IPS-18a (cell line): Measurements from ENCODE around the gene CD180.

ENCODE experiments used
- H3K27ac ChIP-seq: one replicate; pipeline ENCODE4 v1.5.1; 2013; ENCODE audit warnings: low read length
- H3K27me3 ChIP-seq: one replicate; pipeline ENCODE4 v1.6.1; 2013; ENCODE audit warnings: mild to moderate bottlenecking, low read length; ENCODE audit not compliant: control insufficient read depth, insufficient read depth
- H3K36me3 ChIP-seq: one replicate; pipeline ENCODE4 v1.6.1; 2013; ENCODE audit warnings: low read depth, low read length; ENCODE audit not compliant: control insufficient read depth
- H3K4me1 ChIP-seq: one replicate; pipeline ENCODE4 v1.6.1; 2013; ENCODE audit warnings: low read depth, low read length; ENCODE audit not compliant: control insufficient read depth
- H3K4me3 ChIP-seq: one replicate; pipeline ENCODE4 v1.5.1; 2013; ENCODE audit warnings: low read length
- H3K9ac ChIP-seq: one replicate; pipeline ENCODE4 v1.6.1; 2013; ENCODE audit warnings: mild to moderate bottlenecking, low read length, moderate library complexity
- H3K9me3 ChIP-seq: one replicate; pipeline ENCODE4 v1.6.1; 2013; ENCODE audit warnings: low read depth, low read length; ENCODE audit not compliant: control insufficient read depth

CD180 gene

GRCh38 chr5:67233075-67233474 lies 36.5 kb upstream of the CD180 start:
- Histone ChIP-seq H3K9ac (no peak overlapping the region), H3K27ac (no peak overlapping the region), H3K4me1 (peaks cover 11% of the 10 kb centered on the region), H3K27me3 (peaks cover 8% of the 10 kb centered on the region), H3K4me3 (peak overlapping the region; percentile 21), H3K9me3 (no peaks in the 10 kb centered on the region), H3K36me3 (no peaks in the 10 kb centered on the region)

- H3K27ac ChIP-seq = no peak overlapping the region
- no peak overlapping the region for H3K9ac ChIP-seq
- H3K4me3 ChIP-seq = no peak overlapping the region
- no peaks in the 10 kb centered on the region for H3K36me3 ChIP-seq
- no peaks in the 10 kb centered on the region for H3K4me1 ChIP-seq
- no peaks in the 10 kb centered on the region for H3K27me3 ChIP-seq
- no peaks in the 10 kb centered on the region for H3K9me3 ChIP-seq
Observed at GRCh38 chr5:67223211-67223610, 26.6 kb upstream of the CD180 start.

DNA sequence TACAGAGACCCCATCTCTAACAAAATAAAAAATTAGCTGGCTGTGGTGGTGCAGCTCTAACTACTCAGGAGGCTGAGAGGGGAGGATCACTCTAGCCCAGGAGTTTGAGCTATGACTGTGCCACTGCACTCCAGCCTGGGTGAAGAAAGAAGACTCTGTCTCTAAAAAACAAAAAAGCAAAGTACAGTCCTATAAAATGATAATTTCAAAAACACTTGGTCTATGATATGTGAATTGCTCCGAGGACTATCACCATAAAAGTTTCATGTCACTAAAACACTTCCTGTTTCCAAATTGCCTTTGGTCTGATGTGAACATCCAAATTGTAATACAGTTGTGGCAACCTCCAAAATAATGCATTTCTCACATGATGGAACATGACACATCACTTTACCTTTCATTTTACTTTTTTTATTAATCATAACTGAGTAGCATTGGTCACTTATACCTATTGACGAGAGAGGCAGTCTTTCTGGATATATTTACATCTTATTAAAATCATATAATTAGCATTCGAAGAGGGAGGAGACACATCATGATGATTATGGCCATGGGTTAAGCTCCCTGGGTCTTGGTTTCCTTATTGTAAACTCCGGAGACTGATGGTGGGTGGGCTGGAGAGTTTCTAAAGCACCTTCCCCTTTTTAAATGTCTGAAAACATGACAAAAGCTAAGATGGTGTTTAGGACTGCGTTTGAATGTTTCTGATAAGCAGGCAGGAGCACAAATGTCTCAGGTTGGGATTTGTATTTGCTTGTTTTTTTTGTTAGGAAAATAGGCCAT lies 25.8 kb upstream of the CD180 start:
- no peak overlapping the region for H3K27ac ChIP-seq
- H3K27me3 ChIP-seq = no peaks in the 10 kb centered on the region
- no peaks in the 10 kb centered on the region for H3K9me3 ChIP-seq
- H3K4me3 ChIP-seq = no peak overlapping the region
- H3K4me1 ChIP-seq = no peaks in the 10 kb centered on the region
- no peak overlapping the region for H3K9ac ChIP-seq
- H3K36me3 ChIP-seq = no peaks in the 10 kb centered on the region

GRCh38 chr5:67221487-67222242 lies 25.1 kb upstream of the CD180 start:
- no peak overlapping the region for H3K4me3 ChIP-seq
- no peaks in the 10 kb centered on the region for H3K27me3 ChIP-seq
- H3K4me1 ChIP-seq = no peaks in the 10 kb centered on the region
- H3K9me3 ChIP-seq = no peaks in the 10 kb centered on the region
- H3K36me3 ChIP-seq = no peaks in the 10 kb centered on the region
- H3K9ac ChIP-seq = no peak overlapping the region
- H3K27ac ChIP-seq = no peak overlapping the region

GRCh38 chr5:67216564-67216963 lies 20.0 kb upstream of the CD180 start:
- Histone ChIP-seq H3K4me1 (no peaks in the 10 kb centered on the region), H3K27ac (no peak overlapping the region), H3K36me3 (no peaks in the 10 kb centered on the region), H3K9me3 (no peaks in the 10 kb centered on the region), H3K9ac (no peak overlapping the region), H3K27me3 (no peaks in the 10 kb centered on the region), H3K4me3 (no peak overlapping the region)

- no peak overlapping the region for H3K4me3 ChIP-seq
- H3K36me3 ChIP-seq = no peaks in the 10 kb centered on the region
- H3K9ac ChIP-seq = no peak overlapping the region
- no peaks in the 10 kb centered on the region for H3K27me3 ChIP-seq
- H3K9me3 ChIP-seq = no peaks in the 10 kb centered on the region
- no peak overlapping the region for H3K27ac ChIP-seq
- no peaks in the 10 kb centered on the region for H3K4me1 ChIP-seq
Observed at GRCh38 chr5:67215519-67216471, 19.2 kb upstream of the CD180 start.

DNA sequence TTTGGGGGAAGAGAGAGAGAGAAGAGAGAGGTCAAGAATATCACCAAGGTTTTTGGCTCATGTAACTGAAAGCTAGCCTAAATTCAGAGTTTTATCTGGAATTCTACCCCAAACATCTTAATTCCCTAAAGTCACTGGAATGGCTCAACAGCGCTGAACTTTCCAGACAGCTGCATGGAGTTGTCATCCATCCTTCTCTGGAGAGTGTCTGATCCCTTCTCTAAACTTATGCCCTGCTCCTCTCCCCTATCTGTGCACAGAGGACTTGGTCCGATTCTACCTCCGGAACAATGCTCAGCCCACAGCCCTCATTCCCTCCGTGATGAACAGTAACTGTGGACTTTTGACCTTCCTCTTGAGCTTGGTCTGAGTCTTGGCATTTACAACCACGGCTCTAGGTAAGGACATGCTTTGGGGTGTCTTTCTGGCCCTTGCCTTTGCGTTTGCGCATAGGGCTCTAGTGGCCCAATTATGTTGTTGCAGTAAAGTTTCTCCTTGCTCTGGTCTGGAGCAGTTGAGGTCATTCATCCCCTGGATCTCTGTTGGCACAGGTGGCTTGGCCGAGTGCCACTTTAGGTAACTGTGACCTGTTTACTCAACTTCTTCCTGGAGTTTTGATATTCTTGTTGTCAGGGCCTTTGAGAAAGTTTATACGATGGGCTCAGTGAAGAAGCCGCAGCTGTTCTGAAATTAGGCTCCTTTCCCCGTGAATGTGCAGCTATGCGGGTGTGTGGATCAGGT lies 18.3 kb upstream of the CD180 start:
- H3K9me3 ChIP-seq = no peaks in the 10 kb centered on the region
- no peak overlapping the region for H3K27ac ChIP-seq
- H3K9ac ChIP-seq = no peak overlapping the region
- H3K36me3 ChIP-seq = no peaks in the 10 kb centered on the region
- H3K4me3 ChIP-seq = no peak overlapping the region
- H3K4me1 ChIP-seq = no peaks in the 10 kb centered on the region
- no peaks in the 10 kb centered on the region for H3K27me3 ChIP-seq

DNA sequence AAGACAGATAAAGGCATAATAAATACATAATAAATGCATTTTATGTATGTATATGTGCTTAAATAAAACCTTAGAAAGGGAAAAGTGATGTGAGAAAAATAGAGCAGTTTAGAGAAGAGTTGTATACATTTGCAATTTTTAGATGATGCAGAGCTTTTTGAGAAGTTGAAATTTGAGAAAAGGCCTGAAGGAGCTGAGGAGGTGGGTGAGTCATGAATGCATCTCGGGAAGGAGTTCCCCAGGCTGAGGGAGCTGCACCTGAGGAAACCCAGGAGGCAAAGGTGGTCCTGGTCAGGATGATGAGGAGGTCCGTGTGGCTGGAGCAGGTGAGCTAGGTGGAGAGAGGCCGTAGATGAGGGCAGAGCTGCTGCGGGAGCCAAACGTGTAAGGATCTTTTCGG lies 17.4 kb upstream of the CD180 start:
- Histone ChIP-seq H3K27me3 (no peaks in the 10 kb centered on the region), H3K4me3 (no peak overlapping the region), H3K4me1 (no peaks in the 10 kb centered on the region), H3K36me3 (no peaks in the 10 kb centered on the region), H3K9me3 (no peaks in the 10 kb centered on the region), H3K27ac (no peak overlapping the region), H3K9ac (no peak overlapping the region)

GRCh38 chr5:67211926-67212325 lies 15.3 kb upstream of the CD180 start:
- no peaks in the 10 kb centered on the region for H3K36me3 ChIP-seq
- no peaks in the 10 kb centered on the region for H3K27me3 ChIP-seq
- no peaks in the 10 kb centered on the region for H3K9me3 ChIP-seq
- no peak overlapping the region for H3K4me3 ChIP-seq
- no peaks in the 10 kb centered on the region for H3K4me1 ChIP-seq
- no peak overlapping the region for H3K27ac ChIP-seq
- no peak overlapping the region for H3K9ac ChIP-seq

GRCh38 chr5:67209141-67209771 lies 12.7 kb upstream of the CD180 start:
- Histone ChIP-seq H3K36me3 (no peaks in the 10 kb centered on the region), H3K27me3 (no peaks in the 10 kb centered on the region), H3K4me1 (no peaks in the 10 kb centered on the region), H3K27ac (no peak overlapping the region), H3K9me3 (no peaks in the 10 kb centered on the region), H3K9ac (no peak overlapping the region), H3K4me3 (no peak overlapping the region)
